Testis (tissue), 2 donors: ENCODE data around the gene NOXRED1.

ENCODE experiments used
- CTCF ChIP-seq, 3 experiments: fragments of 450-650 bp in 2 of 3; fragments of 200-600 bp in 1 of 3; sonication (generic) in 1 of 3; IDR thresholded peaks; one replicate each; pipeline ENCODE4 v1.5.1; 2016 to 2019; ENCODE audit warnings: antibody characterized with exemption in 3 of 3, mild to moderate bottlenecking in 2 of 3, moderate library complexity in 1 of 3
- POLR2A ChIP-seq: fragments of 450-650 bp; IDR thresholded peaks from one replicate; pipeline ENCODE4 v1.6.1; 2017; ENCODE audit warnings: antibody characterized with exemption, mild to moderate bottlenecking, moderate library complexity

- TF ChIP-seq CTCF (IDR thresholded peaks at IDR 0.05) (no peak), POLR2A (no peak)
Observed at GRCh38 chr14:77407158-77407557, 16.2 kb downstream of the NOXRED1 start.
